ENCODE results near the gene WDFY2.

- TF ChIP-seq CTCF (IDR thresholded peaks at IDR 0.05) (no peak), POLR2A (IDR thresholded peaks at IDR 0.05) (no peak)
These were observed 123.2 kb downstream of the WDFY2 start for GRCh38 chr13:51707461-51707860.
